GM18499 (cell line): ENCODE data around the gene SLC25A21.
"Not testable (repeated sequence)": the region's sequence is repeated elsewhere in the genome, so short reads cannot be mapped to it uniquely, and the experiment has no call there.

Source experiments
- ATAC-seq: cut with Tn5 transposase; IDR thresholded peaks from one replicate; pipeline ENCODE4 v1.9.1; 2021; ENCODE audit warnings: moderate number of reproducible peaks; ENCODE audit not compliant: insufficient read depth, unreplicated experiment

The SLC25A21 gene

DNA sequence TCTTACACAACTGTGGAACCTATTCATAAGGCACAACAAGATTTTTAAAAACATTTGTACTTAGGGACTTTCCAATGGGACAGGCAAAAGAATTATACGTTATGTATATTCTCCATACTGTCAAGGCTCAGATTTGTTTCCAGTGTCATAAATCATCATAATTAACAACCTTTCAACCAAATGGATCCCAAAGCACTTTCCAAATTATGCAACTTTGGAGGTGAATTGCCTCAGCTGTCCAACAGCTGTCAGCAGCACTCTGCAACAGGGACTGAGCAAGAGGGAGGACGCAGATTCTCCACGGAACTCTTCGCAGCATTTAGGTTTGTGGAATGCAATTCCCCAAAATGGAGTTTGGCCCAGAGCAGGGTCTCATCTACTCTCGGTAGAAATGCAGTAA is 324.2 kb downstream of the SLC25A21 start:
- ATAC-seq: no peak

DNA sequence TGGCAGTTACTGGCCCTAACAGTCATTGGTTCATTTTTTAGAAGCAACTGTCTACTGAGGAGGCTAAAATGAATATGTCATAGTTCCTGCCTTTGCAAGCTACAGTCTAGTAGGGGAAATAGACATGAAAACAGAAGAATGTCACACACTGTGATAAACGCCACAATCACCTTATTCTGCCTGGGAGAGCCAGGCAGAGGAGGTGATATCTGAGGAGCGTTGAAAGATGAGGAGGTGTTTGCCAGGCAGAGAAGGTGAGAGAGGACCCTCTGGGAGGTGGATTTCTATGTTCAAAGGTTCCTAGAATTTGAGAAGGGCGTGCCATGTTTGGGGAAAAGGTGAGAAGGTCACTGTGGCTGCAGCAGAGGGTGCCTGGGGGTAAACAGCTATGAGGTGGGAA is 325.0 kb downstream of the SLC25A21 start:
- ATAC-seq: no peak

DNA sequence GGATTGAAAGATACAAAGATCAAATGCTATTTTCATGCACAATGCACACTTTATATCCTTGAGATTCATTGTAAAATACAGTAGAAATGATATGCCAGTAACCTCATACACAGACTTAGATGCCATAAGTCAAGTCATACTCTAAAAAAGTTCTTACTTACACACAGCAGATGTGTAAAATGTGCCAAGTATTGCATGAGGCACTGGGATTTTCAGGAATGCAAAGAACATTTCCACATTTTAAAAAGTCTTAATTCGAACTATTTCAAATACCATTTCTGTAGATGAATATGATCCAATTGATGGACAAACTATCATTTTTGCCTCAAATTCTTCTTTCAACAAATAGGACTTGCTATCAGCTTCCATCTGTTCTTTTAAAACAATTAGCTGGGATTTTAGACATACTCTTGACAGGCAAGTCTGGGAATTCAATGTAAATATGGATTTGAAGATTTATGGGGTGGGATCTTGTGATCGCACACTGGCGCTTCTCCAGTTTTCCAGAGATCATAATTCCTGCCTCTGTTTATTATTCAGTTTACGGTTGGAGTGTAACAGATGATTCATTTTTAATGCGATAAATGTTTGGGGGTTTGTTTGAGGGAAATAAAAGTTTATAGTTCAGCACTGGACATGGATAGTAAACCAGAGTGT is 326.9 kb downstream of the SLC25A21 start:
- no peak for ATAC-seq

DNA sequence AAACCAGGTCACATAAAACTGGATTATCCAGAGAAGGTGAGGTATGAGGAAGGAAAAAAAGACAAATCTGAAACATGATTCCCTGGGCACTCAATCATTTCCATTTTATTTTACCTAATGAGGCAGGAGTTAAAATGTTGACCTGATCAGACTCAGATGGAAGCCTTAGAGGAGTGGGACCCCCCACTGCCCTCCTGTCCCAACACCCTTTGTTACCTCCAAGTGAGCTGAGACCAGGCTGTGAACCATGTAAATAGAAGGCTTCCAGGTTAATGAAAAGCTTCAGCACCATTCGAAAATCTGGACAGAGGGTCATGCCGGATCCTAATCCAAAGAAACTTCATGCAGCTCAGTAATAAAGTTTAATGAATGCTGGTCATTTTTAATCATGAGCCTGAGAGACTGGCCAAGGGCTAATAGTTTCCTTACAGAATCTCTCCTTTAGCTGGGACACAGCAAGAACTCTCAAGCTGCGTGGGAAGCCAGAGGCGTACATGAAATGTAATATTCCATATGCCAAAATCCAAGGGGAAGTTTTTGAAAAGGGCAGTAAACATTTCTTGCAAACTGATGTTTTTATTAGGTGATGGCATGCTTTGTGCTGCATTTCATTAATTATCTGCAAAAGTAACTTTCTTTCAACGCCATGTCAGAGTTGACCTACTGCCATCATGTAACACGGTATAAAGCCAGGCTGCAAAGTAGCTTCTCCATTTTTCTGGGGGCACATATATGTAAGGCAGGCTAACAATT is 327.8 kb downstream of the SLC25A21 start:
- ATAC-seq: no peak

DNA sequence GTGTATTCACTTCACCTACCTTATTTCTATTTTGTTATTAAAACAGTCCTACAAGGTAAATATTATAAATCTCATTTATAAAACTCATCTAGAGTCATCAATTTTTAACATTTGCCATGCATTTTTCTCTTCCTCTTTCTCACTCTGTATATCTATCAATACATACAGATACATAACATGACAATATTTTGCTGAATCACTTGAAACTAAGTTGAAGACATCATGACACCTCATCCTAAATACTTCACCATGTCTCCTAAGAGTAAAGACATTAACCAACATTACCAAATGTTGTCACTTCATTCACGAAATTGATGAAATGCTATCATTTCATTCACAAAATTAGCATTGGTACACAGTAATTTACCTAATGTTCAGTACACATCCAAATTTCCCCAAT is 329.0 kb downstream of the SLC25A21 start:
- no peak for ATAC-seq

DNA sequence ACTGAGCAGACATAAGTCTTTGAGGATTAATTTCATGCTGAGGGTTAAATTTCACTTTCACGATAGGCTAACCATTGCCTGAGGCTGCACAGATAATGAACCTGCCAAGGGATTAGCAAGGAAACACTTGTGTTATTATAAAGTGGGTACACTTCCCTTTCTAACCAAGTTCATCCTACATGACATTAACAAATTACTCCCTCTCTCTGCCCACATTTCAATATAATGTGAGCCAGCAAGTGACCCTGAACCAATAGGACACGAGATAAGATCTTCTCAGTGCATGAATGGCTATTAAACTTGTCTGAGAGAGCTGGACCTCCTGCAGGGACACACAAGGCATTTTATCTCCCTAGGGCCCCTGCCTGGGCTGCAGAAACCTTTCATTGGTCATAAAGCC is 337.3 kb downstream of the SLC25A21 start:
- no peak for ATAC-seq

DNA sequence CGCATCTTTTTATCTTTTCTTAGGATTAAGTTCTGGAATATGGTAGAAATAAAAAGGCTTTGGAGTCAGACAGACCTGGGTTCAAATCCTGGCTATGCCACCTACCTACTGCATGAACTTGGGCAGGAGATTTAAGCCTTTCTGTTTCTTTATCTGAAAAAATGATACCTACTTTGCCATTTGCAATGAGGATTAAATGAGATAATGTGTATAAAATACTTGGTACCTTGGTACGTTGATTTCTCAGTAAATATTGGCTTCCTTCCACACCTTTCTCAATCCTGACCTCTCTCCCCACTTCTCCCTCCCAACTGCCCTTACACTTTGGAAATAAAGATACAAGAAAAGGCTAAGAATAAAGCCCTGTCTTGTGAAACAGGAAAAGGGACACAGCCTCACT is 338.1 kb downstream of the SLC25A21 start:
- ATAC-seq: no peak

DNA sequence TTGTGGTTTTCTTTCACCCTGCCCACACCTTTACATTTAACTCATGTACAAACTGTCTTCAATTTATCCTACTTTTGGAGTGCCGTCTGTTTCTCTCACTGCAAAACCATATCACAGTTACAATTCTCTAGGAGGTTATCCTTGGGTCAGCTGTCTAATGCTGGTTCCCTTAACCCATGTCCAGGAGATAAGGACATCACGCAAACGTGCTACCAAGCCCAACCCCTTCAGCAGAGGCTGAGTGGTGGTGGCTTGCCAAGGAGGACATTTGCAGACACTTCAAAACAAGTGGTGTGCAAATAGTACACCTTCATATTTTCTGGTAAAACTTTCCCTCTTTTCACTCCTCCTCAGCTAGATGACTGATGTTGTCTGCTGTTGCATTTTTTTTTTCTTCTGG is 342.9 kb downstream of the SLC25A21 start:
- no peak for ATAC-seq

DNA sequence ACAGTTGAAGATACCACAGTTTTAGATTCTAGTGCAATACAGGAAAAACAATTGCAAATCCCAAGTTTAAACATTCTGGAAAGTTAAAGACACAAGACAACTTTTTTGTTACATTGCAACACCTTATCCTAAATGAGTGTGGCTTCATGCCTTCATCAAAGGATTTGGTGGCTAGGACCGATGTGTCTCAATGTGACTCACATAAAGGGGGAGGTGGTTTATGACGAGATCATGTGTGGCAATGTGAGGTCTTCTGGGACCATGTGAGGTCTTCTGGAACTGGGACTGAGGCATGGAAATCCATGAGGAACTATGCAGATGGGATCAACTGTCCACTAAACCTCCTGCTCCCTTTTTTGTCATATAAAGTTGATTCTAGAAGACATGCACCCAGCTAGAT is 344.5 kb downstream of the SLC25A21 start:
- ATAC-seq: no peak

DNA sequence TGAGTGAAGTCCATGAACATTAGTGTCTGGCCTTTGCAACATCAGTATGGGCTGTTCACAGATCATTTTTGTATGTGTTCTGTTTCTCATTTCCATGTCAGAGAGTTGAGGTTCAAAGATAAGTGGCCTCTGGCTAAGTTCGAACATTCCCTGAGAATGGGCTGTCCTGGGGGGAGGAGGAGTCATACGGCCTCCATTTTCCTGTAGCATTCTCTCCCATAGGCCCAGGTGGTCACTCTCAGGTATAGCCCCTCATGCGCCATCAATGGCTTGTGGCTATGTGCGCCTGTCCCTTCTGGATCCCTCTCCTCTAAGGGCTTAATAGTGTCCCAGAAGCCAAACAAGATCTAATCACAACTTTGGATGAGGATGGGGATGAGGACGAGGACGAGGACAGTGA is 345.8 kb downstream of the SLC25A21 start:
- ATAC-seq: no peak

DNA sequence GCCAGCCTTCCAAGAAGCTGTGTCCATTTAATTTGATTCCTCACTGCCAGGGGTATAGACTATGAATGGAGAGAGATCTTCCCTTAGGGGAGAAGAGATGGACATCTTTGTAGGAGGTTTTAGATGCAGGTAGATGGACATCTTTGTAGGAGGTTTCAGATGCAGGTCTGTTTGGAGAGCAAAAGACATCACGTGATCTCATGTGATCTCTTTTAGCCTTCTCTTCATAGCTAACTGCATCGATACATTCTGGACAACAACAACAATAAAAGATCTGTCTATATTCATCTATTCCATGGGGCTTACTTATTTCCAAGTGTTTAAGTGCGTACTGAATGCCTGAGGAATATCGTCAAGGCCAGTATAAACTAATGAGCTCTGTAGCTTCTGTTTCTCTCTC is 347.6 kb downstream of the SLC25A21 start:
- ATAC-seq: no peak

DNA sequence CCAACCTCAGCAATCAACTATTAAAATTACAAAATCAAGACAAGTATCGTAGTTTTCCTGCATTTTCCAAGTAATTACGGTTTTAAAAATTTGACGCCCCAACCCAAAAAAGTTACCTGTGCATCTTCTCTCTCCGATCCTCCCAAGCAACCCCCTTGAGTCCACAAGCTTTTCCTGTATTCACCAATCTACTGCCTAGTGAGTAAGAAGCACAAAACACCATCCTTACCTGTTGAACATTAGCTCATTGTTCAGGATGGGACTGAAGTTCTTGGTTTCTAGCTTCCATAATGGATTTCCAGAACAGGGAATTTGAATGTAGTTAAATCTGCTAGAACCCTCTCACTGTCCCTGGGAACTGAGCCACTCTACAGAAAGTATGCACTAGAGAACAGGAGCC is 348.8 kb downstream of the SLC25A21 start:
- no peak for ATAC-seq

DNA sequence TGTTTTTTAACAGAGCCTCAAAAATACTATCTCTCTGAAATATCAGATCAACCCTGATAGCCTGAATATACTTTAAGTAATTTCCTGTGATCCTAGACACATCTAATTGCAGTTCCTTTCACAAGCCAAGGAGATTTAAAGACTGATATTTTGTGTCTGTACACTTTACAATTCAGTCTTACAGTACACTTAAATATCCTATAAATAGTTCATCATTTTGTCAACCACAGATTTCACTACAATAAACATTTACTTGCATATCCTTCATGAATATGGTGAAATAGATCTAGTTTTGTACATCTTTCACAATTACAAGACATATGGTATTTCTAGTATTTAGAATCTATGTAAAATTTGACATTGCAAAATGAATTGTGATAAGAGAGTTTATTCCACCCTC is 349.7 kb downstream of the SLC25A21 start:
- ATAC-seq: no peak

DNA sequence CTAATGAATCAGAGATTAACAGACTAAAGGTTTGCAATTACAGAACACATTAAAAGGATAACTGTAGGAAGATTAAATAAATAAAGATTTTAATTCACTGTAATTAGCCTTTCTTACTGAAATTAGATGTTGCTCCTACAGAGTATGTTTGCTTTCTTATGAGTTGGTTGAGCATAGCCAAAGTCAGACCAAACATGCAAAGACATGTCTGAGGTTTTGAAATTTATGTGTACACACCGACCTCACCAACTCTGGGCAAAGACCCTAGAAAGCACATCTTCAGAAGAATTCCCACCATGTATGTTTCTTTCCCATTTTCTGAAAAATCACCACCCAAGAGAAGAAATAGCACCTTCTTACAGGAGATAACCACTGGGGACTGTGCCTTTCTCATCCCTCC is 351.5 kb downstream of the SLC25A21 start:
- ATAC-seq: no peak

DNA sequence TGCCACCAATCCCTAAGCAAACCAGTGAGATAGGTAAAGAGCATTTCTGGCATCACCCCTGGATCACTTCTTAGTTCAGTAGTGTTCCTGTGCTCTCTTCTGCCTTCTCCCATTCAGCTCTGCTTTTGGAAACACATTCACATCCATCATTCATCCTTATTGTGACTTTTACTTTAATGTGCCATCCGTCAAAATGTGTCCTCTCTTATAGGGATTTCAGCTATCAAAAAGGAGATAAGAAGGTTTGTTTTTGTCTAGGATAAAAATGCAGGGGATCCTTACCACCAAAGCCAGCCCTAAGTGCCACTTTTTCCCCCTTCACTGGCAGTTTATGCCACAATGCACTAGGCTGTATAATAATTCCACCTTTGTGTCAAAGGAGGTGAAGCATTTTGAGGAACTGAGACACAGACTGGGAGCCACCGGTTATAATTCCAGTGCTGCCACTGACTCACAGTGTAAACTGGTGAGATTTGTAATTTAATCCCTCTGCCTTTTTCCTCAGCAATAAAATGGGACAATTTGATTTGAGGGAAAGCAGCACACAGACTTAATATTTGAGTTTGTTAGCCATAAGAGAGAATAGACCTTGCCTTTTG is 352.2 kb downstream of the SLC25A21 start:
- ATAC-seq: no peak

DNA sequence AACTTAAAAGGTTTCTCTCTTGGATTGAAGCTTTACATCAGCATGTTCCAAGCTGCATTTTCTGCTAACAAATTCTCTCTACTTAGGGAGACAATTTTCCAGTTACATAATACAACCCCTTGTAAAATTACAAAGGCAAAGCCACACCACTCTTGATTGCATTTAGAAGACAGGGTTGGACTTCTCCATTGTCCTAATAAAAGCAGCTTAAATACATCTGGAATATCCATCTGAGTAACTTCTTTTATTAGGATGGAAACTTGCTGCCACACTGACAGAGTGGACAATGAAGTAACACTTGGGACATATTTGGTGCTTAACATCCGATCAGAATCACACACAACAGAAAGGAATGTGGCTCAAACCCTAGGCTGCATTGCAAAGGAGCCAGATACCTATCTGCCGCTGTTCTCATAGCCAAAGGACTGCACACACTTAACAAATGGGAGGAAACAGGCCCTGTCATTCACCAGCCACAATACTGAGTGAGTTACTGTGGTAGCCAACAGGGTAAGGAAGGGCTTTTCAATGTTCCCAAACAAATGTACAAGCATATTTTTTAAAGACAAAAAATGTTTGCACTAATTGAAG is 353.5 kb downstream of the SLC25A21 start:
- ATAC-seq: no peak

DNA sequence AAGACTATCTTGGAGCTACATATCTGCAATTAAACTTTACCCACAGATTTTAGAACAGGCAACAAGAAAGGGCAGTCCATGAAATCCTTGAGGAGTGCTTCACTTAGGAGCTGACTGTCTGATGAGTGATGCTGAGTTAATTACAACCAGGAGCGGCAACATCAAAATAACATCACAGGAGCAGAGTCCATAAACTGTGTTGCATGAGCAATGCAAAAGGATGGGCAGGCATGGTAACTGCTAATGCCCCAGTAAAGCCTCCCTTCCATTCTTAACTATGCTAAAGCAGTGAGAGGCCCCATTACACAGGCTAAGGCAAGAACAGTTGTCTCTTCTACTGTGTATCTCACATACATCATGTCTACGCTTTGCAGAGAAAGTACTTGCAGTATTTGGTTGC is 354.2 kb downstream of the SLC25A21 start:
- ATAC-seq: no peak

DNA sequence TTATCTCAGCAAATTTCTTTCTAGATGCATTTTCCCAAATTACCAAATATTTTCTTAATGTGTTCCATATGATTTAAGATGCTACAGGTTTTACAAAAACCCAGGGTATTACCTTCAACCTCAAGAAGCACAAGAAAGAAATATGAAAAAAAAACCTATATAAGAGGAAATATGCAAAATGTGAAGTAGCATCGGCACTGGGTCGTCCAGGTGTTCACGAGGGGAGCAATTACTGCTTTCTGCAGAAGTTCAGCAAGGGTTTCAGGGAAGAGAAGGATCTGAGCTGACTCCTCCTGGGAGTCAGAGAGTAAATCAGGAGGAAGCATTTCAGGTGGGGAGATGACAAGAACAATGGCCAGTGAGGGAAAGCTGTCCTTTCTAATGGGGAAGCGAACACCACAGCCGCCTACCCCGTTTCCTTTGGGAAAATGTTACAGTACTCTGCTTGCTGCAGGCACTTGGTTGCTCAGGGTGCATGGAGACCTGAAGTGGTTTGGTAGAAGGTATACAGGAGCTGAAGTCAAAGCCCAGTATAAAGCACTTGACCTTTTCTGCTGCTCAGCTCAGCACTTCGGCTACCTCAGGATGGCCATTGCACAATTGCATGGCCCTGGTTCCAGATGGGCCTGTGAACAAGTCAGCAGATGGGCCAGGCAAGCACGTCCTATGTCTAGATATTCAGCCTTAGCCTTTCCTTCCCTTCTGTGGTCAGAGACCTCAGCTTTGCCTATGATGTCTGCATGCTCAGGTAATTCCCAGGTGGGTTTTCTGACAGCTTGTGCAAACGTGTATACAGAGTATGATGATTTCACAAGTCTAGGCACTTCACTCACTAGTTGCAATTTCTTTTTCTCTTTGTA is 355.1 kb downstream of the SLC25A21 start:
- ATAC-seq: no peak

DNA sequence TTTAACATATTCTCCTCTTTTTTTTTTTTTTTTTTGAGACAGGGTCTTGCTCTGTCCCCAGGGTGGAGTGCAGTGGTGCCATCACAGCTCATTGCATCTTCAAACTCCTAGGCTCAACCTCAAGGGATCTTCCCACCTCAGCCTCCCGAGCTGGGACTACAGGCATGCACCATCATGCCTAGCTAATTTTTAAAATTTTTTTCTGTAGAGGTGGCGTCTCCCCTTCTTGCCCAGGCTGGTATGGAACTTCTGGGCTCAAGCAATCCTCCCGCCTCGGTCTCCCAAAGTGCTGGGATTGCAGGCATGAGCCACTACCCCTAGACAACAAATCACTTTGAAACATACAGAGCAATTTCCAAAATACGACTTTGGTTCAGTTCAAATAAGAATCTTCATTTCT is 355.9 kb downstream of the SLC25A21 start:
- ATAC-seq: no peak

DNA sequence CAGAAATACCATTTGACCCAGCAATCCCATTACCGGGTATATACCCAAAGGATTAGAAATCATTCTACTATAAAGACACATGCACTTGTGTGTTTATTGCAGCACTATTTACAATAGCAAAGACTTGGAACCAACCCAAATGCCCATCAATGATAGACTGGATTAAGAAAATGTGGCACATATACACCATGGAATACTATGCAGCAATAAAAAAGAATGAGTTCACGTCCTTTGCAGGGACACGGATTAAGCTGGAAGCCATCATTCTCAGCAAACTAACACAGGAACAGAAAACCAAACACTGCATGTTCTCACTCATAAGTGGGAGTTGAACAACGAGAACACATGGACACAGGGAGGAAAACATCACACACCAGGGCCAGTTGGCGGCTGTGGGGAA is 357.6 kb downstream of the SLC25A21 start:
- ATAC-seq: not testable (repeated sequence)
